Neuronal stem cell (in vitro differentiated cells): ENCODE data around the gene PCDHGA6. TPM values are rescaled to one million over a fixed set of nuclear protein-coding genes. Genes with fewer than 3 reads are reported as not detected.

ENCODE experiments used
- DNase-seq: peaks from one replicate; pipeline ENCODE4 v3.0.0-alpha.2; 2013; ENCODE audit warnings: low spot score
- H2AFZ ChIP-seq: one replicate; pipeline ENCODE4 v1.6.1; 2013; ENCODE audit warnings: mild to moderate bottlenecking, low read length, inconsistent platforms
- H2AK5ac ChIP-seq: 2 replicates; pipeline ENCODE4 v1.6.1; 2013; ENCODE audit warnings: low read depth, mild to moderate bottlenecking, inconsistent platforms, low read length, moderate library complexity, mixed read lengths
- H2BK120ac ChIP-seq: 2 replicates; pipeline ENCODE4 v1.6.1; 2013; ENCODE audit warnings: low read depth, mild to moderate bottlenecking, inconsistent platforms, low read length, moderate library complexity, mixed read lengths
- H2BK12ac ChIP-seq: one replicate; pipeline ENCODE4 v1.6.1; 2013; ENCODE audit warnings: low read length, inconsistent platforms
- H2BK15ac ChIP-seq: 2 replicates; pipeline ENCODE4 v1.6.1; 2013; ENCODE audit warnings: mild to moderate bottlenecking, low read length, inconsistent platforms, mixed read lengths
- H2BK5ac ChIP-seq: one replicate; pipeline ENCODE4 v1.6.1; 2013; ENCODE audit warnings: inconsistent platforms, mild to moderate bottlenecking, low read length, moderate library complexity
- H3K14ac ChIP-seq: one replicate; pipeline ENCODE4 v1.6.1; 2013; ENCODE audit warnings: low read length, inconsistent platforms
- H3K18ac ChIP-seq: 2 replicates; pipeline ENCODE4 v1.6.1; 2013; ENCODE audit warnings: low read length, inconsistent platforms
- H3K23ac ChIP-seq: 2 replicates; pipeline ENCODE4 v1.6.1; 2013; ENCODE audit warnings: low read depth, mild to moderate bottlenecking, mixed read lengths, low read length, inconsistent platforms; ENCODE audit not compliant: poor library complexity
- H3K27ac ChIP-seq: replicated peaks from 3 replicates; pipeline ENCODE4 v1.5.1; 2013; ENCODE audit warnings: low read length, inconsistent platforms
- H3K27me3 ChIP-seq, 3 experiments: 2 replicates each; pipeline ENCODE4 v1.6.1; 2013; ENCODE audit warnings: low read length in 3 of 3, mild to moderate bottlenecking in 2 of 3, inconsistent platforms in 1 of 3, low read depth in 1 of 3, mixed read lengths in 1 of 3, moderate library complexity in 1 of 3; ENCODE audit not compliant: control insufficient read depth in 3 of 3, insufficient read depth in 3 of 3
- H3K36me3 ChIP-seq, 2 donors: replicated peaks in 1 of 2; 2 replicates each; pipeline ENCODE4 v1.6.1; 2013; ENCODE audit warnings: low read length in 2 of 2; ENCODE audit not compliant: control insufficient read depth in 2 of 2, insufficient read depth in 2 of 2
- H3K4ac ChIP-seq: 2 replicates; pipeline ENCODE4 v1.6.1; 2013; ENCODE audit warnings: inconsistent platforms, mild to moderate bottlenecking, low read length, moderate library complexity
- H3K4me1 ChIP-seq, 2 donors: 1 replicate in 1 of 2; 2 replicates in 1 of 2; pipeline ENCODE4 v1.6.1; 2013; ENCODE audit warnings: low read length in 2 of 2, low read depth in 1 of 2; ENCODE audit not compliant: control insufficient read depth in 2 of 2, insufficient read depth in 1 of 2
- H3K4me2 ChIP-seq: one replicate; pipeline ENCODE4 v1.6.1; 2013; ENCODE audit warnings: mild to moderate bottlenecking, low read length, inconsistent platforms; ENCODE audit not compliant: insufficient read depth, poor library complexity, severe bottlenecking
- H3K4me3 ChIP-seq, 2 donors: 2 replicates each; pipeline ENCODE4 v1.5.1; 2013; ENCODE audit warnings: low read length in 2 of 2, mild to moderate bottlenecking in 2 of 2, inconsistent platforms in 1 of 2, moderate library complexity in 1 of 2
- H3K79me1 ChIP-seq: one replicate; pipeline ENCODE4 v1.6.1; 2013; ENCODE audit warnings: low read depth, mild to moderate bottlenecking, inconsistent platforms, low read length, moderate library complexity
- H3K9ac ChIP-seq: one replicate; pipeline ENCODE4 v1.6.1; 2013; ENCODE audit warnings: mild to moderate bottlenecking, low read depth, low read length, inconsistent platforms; ENCODE audit not compliant: poor library complexity
- H3K9me3 ChIP-seq, 2 donors: replicated peaks in 1 of 2; 2 replicates each; pipeline versions ENCODE3 to v1.6.1; 2013; ENCODE audit warnings: low read length in 2 of 2, mild to moderate bottlenecking in 2 of 2, inconsistent platforms in 1 of 2, low read depth in 1 of 2, mixed read lengths in 1 of 2, moderate library complexity in 1 of 2; ENCODE audit not compliant: control insufficient read depth in 2 of 2, insufficient read depth in 1 of 2
- H4K8ac ChIP-seq: one replicate; pipeline ENCODE4 v1.6.1; 2013; ENCODE audit warnings: low read depth, mild to moderate bottlenecking, inconsistent platforms, low read length, moderate library complexity
- H4K91ac ChIP-seq: one replicate; pipeline ENCODE4 v1.6.1; 2013; ENCODE audit warnings: low read length, low read depth, mild to moderate bottlenecking, inconsistent platforms; ENCODE audit not compliant: poor library complexity
- WGBS, 2 donors: extraction: QIAGEN DNeasy Blood & Tissue Kit; methylation state at CpG; one replicate each; pipeline ENCODE4 v1.1.7; 2013; ENCODE audit warnings: missing lambda C conversion rate in 2 of 2, mixed read lengths in 1 of 2; ENCODE audit not compliant: insufficient read length in 2 of 2, insufficient replicate concordance in 1 of 2; ENCODE audit errors: extremely low coverage in 2 of 2; 5-methylcytosine and 5-hydroxymethylcytosine counted together
- polyA plus RNA-seq, 2 experiments: library from polyadenylated mRNA; stranded (reverse); fragments of 200-250 nt; gene quantifications; one replicate each; pipeline ENCODE4 v1.2.3, GENCODE V29; 2013

PCDHGA6 gene
- polyA plus RNA-seq (2013, experiment 1 of 2) = 0.07 TPM
- 0.10 TPM for polyA plus RNA-seq (2013, experiment 2 of 2)

DNA sequence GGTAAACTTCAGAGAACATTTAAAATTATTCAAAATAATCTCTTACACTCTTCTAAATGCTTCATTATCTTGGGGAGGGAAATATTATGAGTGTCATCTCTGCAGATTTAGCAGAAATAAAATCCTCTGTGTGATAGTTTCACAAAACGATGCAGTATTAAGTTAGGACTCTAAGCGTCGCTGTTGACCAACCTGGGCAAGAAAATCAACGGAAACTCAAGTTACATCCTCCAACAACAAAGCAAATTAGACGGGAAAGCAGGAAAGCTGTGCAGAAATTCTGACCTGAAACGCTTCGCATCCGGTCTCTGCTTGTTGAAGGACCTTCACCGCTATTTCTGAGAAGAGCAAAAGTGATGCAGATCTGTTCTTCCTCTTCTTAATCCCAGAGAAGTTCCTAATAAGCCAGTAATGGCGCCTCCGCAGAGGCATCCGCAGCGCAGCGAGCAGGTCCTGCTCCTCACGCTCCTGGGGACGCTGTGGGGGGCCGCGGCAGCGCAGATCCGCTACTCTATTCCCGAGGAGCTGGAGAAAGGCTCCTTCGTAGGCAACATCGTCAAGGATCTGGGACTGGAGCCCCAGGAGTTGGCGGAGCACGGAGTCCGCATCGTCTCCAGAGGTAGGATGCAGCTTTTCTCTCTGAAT, at the start of gene PCDHGA6:
TSS of gene PCDHGA6 (plus strand) at position 219 of the 645 bp plus-strand sequence. CDS start at position 412, 193 bp downstream.
- Histone ChIP-seq H2BK12ac (no peak within 1 kb of the TSS), H3K4me2 (no peak within 1 kb of the TSS), H3K23ac (no peak within 1 kb of the TSS), H4K91ac (no peak within 1 kb of the TSS), H4K8ac (no peak within 1 kb of the TSS), H2AFZ (no peak within 1 kb of the TSS), H2BK120ac (no peak within 1 kb of the TSS), H3K36me3 (peaks cover 0 to 1% of the 10 kb centered on the region in 2 donors), H3K27me3 (no peaks in the 10 kb centered on the region), H2BK5ac (no peak within 1 kb of the TSS), H3K79me1 (no peaks in the 10 kb centered on the region), H3K4me1 (no peaks in the 10 kb centered on the region), H3K14ac (peak within 1 kb of the TSS; percentile 21), H3K9me3 (peaks cover 39 to 42% of the 10 kb centered on the region in 2 donors), H2BK15ac (no peak within 1 kb of the TSS), H2AK5ac (no peak within 1 kb of the TSS), H3K4ac (no peak within 1 kb of the TSS), H3K18ac (no peak within 1 kb of the TSS), H3K27ac (no peak within 1 kb of the TSS), H3K4me3 (no peak within 1 kb of the TSS), H3K9ac (no peak within 1 kb of the TSS)
- DNase-seq = no peak
- no CpG with 5 or more reads among the region's 27 CpGs for WGBS, 2 donors

DNA sequence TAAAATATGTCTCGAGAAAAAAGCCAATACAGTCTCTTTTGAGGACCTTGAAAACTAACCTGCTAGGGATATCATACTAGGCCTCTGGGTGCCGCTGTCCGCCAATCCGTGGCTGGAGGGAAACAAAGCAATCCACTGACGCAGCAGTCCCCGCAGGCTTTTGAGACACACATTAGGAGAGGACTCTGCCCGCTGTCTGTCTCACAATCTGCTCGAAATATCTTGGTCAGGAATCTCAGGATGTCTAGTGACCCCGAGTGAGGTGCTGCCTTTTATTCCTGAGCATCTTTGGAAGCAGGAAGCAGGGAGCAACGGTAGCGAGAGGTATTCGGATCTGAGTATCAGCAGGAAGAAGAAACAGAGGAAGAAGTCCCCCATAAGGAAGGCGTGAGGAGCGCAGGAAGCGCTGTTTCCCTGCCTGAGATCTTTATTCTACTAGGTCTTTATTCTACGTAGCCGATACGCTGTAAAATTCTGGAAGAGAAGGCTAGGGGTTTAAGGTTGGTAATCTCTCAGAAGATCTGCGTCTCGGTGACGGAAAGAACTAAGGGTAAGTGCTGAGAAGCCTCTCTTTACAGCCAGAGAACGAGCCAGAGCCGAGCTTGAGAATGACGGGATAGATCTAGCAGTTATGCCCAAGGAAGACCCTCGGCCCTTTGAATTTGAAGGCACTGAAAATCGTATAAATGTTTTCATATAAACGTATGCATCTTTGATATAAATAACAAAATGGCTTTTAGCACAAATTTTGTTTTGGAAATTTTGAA, 47.4 kb upstream of the PCDHGA6 start:
- H3K23ac ChIP-seq = no peak overlapping the region
- no peak overlapping the region for H3K14ac ChIP-seq
- no peak overlapping the region for H4K91ac ChIP-seq
- no peaks in the 10 kb centered on the region for H3K79me1 ChIP-seq
- H2BK120ac ChIP-seq = no peak overlapping the region
- H3K9ac ChIP-seq = no peak overlapping the region
- no peak overlapping the region for H2BK5ac ChIP-seq
- no peak overlapping the region for H2BK15ac ChIP-seq
- DNase-seq = no peak
- no peaks in the 10 kb centered on the region for H3K4me1 ChIP-seq
- no peak overlapping the region for H3K18ac ChIP-seq
- WGBS, 2 donors = no CpG with 5 or more reads among the region's 27 CpGs
- H3K27ac ChIP-seq = no peak overlapping the region
- peak overlapping the region; percentile 36 for H2AFZ ChIP-seq
- H2AK5ac ChIP-seq = no peak overlapping the region
- no peaks in the 10 kb centered on the region for H3K36me3 ChIP-seq
- no peak overlapping the region for H4K8ac ChIP-seq
- H3K27me3 ChIP-seq = no peaks in the 10 kb centered on the region
- no peak overlapping the region for H3K4me3 ChIP-seq
- H2BK12ac ChIP-seq = no peak overlapping the region
- H3K9me3 ChIP-seq = peaks cover 21 to 26% of the 10 kb centered on the region in 2 donors
- no peak overlapping the region for H3K4me2 ChIP-seq
- H3K4ac ChIP-seq = no peak overlapping the region

GRCh38 chr5:141328231-141328630, 45.5 kb upstream of the PCDHGA6 start:
- Histone ChIP-seq H3K18ac (no peak overlapping the region), H3K36me3 (no peaks in the 10 kb centered on the region), H4K8ac (no peak overlapping the region), H3K23ac (no peak overlapping the region), H3K27me3 (no peaks in the 10 kb centered on the region), H3K9ac (no peak overlapping the region), H3K4me3 (no peak overlapping the region), H2BK15ac (no peak overlapping the region), H4K91ac (peak overlapping the region; percentile 5), H3K4ac (no peak overlapping the region), H3K4me1 (no peaks in the 10 kb centered on the region), H3K4me2 (no peak overlapping the region), H2BK120ac (no peak overlapping the region), H2AK5ac (no peak overlapping the region), H2BK12ac (no peak overlapping the region), H2BK5ac (no peak overlapping the region), H3K14ac (peak overlapping the region; percentile 33), H2AFZ (no peak overlapping the region), H3K27ac (no peak overlapping the region), H3K79me1 (no peaks in the 10 kb centered on the region), H3K9me3 (peaks cover 29% of the 10 kb centered on the region in 2 donors)
- DNase-seq = no peak
- WGBS, 2 donors = no CpG with 5 or more reads among the region's 8 CpGs
